ENCODE data around the gene SLC32A1.
A peak's percentile ranks its signal among the peaks of the same experiment; 100 is the strongest.

The SLC32A1 gene

DNA sequence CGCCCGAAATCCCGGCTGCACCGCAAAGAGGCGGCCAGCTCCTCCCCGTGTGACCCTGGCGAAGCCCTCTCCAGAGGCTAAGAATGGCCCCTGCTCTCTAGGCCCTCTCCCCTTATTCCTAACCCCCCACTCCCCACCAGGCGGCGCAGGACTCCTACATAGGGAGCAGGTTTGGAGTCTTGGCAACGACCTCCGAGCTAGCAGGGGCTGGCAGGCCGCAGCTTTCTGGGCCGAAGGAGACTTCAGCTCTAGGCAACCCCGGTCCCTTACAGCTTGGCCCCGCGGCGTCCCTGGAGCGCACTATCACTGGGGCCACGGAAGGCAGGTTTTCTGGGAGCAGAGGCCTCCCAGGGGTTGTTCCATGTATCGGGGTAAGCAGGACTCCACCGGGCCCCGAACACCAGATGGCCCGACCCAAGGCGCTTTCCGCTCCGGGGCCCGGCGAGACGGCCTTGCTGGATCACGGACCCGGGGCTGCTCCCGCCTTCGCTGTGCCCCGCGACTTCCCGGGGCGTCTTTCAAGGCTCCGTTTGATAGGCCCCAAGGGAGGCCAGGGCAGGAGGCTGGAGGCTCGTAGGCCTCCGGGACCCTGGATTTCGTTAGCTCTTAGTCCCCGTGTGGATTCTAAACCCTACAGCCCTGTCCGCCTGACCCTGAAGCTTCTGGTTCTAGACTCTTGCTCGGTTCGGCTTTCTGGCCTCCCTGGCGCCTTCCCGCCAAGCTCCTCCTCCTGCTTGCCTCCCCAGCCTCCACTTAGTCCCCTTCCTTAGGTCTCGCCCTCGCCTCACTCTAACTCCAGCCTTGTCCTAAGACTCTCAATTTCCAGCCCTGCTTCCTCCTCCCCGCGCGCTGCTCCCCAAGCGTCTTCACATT, 1.9 kb downstream of the SLC32A1 start:
- DNase-seq: peak; percentile 53

GRCh38 chr20:38726804-38727606, 2.7 kb downstream of the SLC32A1 start:
- peak; percentile 77 for DNase-seq

- no peak for DNase-seq
Observed at GRCh38 chr20:38727607-38728190, 3.4 kb downstream of the SLC32A1 start.

DNA sequence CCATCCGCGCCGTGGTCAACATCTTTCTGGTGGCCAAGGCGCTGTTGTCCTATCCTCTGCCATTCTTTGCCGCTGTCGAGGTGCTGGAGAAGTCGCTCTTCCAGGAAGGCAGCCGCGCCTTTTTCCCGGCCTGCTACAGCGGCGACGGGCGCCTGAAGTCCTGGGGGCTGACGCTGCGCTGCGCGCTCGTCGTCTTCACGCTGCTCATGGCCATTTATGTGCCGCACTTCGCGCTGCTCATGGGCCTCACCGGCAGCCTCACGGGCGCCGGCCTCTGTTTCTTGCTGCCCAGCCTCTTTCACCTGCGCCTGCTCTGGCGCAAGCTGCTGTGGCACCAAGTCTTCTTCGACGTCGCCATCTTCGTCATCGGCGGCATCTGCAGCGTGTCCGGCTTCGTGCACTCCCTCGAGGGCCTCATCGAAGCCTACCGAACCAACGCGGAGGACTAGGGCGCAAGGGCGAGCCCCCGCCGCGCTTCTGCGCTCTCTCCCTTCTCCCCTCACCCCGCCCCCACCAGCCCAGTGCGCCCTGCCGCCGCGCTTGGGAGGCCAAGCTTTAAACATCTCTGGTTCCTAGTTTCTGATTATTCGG, 4.0 kb downstream of the SLC32A1 start:
- DNase-seq: no peak

GRCh38 chr20:38728911-38729642, 4.8 kb downstream of the SLC32A1 start:
- DNase-seq: no peak

GRCh38 chr20:38729767-38730166, 5.5 kb downstream of the SLC32A1 start:
- no peak for DNase-seq

DNA sequence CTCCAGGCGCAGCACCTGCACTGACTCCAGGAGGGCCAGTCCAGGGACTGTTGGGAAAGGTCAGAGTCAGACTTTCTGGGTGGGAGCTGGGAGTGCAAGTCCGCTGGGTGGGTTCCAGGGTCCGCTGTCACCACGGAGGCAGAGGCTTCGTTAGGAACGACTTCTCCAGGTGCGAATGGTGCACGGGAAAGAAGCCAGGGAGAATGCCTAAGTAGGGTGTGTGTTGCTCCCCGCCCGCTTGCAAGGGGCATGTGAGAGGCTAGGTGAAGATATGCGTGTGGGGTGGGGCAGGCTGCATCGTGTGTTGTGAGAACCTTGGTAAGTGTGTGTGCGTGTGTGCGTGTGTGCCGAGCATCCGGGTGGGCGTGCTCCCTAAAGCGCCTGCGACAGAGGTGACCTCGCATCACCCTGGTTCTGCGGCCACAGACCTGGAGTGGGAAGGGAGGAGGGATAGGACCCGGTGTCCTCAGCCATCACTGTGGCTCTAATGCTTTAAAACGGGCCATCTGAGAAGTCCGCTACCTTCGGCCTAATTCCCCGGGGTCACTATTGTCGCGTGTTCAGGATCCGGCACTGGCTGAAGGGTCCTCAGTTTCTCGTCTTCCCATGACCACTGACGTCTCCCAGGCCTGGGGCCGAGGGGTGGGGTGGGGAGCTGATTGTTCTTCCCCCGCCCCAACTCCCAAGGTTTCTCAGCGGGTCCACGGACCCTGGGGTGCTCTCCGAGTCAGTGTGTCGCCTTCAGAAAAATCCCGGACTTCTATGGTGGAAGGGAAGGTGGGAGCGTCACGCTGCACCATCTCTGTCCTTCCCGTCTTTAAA, 6.1 kb downstream of the SLC32A1 start:
- no peak for DNase-seq

DNA sequence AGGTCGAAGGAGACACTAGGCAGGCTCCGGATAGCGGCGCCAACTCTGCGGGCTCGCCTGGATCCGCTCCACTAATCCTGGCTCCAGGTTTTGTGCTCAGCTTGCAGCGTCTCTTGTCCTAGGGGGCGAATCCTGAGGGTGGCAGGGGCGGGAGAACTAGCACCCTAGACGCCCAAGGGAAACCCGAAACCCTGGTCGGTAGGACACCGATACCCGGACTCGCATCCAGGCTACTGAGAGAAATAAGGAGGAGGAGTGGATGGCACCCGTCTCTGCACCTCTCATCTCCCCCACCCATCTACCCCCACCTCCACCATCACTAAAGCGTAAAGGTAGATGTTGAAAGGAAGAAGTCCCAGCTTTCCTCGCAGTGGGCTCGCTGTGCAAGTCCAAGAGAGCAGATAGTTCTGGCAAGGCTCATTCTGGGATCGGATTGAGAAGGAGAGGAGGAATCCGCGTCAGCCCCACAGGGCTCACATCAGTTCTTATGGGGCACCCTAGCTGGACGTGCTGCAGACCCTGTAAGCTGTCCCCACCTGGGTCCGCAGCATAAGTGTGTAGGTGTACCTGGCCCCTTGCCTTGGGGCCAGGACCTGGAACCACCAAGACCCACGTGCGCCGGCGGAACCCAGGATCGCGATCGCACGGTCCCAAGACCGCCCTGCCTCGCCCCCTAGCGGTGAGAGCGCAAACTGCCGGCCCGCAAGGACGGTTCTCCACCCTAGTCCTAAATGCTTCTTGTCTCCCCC, 6.9 kb downstream of the SLC32A1 start:
- peak; percentile 79 for DNase-seq

DNA sequence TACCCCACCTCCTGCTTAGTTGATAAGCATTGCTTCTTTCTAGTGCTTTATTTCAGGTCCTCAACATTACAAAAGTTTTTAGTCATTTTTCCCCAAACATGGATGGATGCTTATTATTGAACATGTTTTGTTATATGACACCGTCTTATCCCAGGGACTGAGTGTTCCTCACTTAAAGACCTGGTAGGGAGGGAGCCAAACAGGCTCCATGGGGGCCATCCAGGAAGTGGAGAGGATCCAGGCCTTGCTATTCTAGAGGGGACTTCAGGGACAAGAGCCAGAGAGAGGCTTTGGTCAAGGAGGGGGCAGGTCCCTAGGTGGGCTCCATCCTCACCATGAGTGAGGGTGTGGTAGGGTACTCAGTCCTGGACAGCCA, 7.4 kb downstream of the SLC32A1 start:
- no peak for DNase-seq

- DNase-seq: no peak
Observed at GRCh38 chr20:38732981-38733380, 8.7 kb downstream of the SLC32A1 start.

DNA sequence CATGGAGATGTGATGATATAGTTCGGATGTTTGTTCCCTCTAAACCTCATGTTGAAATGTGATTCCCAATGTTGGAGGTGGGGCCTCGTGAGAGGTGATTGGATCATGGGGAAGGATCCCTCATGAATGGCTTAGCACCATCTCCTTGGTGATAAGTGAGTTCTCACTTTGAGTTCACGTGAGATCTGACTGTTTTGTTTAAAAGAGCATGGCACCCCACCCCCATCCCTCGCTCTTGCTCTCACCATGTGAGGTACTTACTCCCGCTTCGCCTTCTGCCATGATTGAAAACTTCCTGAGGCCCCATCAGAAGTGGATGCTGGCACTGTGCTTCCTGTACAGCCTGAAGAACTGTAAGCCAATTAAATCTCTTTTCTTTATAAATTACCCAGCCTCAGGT, 10.9 kb downstream of the SLC32A1 start:
- DNase-seq: no peak

GRCh38 chr20:38737887-38738286, 13.6 kb downstream of the SLC32A1 start:
- DNase-seq: no peak

DNA sequence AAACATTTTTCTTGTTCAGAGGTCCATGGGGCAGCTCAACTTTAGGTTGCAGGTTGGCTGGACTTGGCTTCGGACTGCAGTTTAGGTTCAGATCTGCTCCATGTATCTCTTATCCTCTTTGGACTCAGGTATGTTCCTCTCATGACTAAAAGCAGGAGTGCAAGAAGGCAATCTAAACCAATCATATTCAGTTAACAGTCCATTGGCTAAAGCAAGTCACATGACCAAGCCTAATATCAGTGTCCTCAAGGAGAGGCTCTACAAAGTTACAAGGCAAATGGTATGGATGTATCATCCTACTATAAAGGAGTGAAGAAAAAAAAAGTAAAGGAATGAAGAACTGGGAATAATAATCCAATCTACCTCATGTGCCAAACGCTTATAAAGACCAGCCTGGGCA, 21.5 kb downstream of the SLC32A1 start:
- DNase-seq: no peak

DNA sequence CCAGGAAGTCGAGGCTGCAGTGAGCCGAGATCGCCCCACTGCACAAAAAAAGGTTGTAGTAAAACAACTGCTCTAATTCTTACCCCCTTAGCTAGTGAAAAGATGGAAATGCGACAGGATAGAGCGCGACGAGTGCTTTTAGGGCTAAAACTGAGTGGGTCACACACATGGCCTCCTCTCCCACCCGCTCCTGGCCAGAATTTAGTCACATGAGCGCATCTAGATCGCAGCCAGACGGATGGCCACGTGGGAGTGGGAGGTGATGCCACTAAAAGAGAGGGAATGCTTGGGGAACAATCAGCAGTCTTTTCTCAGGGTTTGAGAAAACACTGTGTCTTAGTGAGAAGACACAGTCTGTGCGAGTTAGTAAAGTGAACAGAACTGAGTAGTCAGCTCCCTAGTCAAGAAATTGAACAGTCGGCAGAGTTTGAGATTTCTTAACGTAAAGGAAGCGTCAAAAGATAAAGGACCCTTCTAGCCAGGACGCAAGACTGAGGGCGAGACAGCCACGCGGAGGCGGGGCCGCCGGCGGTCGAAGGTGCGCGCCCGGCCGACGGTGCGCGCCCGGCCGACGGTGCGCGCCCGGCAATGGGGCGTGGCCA, 23.3 kb downstream of the SLC32A1 start:
- no peak for DNase-seq

DNA sequence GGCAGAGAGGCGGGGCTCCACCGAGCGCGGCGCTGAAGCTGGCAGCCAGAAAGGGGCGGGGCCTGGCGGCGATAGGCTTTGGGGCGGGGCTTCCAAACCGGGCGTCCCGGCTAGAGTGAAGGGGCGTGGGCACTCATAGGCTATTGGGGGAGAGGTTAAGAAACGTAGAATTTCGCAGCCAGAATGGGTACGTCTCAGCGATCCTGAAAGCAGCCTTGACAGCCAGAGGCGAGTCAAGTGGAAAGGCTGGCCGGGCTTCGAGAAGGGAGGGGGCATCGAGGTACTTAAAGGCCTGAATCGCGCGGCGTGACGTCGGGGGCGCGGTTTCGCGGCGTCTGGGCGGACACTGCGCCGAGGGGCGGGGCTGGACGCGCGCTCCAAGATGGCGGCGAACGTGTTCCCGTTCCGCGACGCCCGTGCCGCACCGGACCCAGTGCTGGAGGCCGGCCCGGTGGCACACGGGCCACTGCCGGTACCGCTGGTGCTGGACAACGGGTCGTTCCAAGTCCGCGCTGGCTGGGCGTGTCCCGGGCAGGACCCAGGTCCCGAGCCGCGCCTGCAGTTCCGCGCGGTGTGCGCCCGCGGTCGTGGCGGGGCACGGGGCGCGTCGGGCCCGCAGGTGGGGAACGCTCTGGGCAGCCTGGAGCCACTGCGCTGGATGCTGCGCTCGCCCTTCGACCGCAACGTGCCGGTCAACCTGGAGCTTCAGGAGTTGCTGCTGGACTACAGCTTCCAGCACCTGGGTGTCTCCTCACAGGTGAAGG, 24.0 kb downstream of the SLC32A1 start, which contains the start of gene ACTR5:
Gene ACTR5 (plus strand): TSS at position 364 of the 764 bp plus-strand sequence. CDS start 19 bp downstream, at position 383.
- DNase-seq: peak; percentile 97

- peak; percentile 73 for DNase-seq
Observed at GRCh38 chr20:38748861-38749149, 24.5 kb downstream of the SLC32A1 start.

DNA sequence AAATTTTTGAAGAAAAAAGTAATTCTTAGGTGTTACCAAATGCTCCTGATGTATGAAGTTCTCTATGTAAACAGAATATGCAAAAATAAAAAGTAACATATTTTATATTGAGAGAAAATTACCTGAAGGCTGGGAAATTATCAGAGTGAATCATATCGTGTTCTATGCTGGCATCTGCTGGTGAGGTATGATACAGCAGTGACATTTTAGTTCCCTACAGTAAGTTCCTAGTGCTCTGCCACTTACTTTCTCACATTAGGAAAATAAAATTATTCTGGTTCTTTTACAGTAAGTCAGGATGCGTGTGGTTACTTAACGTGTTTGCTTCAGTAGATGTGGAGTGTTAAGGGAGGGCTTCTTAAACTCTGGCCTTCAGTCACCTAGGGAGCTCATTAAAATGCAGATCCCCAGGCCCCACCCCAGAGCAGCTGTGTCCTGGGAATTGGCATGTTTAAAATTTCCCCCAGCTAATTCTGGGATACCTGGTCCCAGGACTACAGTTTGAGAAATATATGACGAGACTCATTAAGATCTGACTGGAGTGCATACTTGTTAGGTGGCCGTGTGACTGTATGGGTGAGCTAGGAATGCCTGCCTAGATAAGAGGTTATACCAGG, 27.2 kb downstream of the SLC32A1 start:
- DNase-seq: no peak

DNA sequence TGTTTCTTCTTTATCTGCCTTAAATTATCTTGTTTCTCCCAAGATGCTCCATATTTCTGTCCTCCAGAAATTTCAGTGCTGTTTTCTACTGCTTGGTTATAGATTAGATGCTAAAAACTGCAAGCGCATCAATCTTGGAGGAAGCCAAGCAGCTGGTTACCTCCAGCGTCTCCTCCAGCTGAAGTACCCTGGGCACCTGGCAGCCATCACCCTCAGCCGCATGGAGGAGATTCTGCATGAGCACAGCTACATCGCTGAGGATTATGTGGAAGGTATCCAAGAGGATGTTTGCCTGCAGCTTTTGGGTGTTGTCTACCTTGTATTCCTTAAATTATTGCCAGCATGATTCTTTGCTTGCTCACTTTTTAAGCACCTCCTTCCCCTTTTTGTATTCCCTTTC, 27.7 kb downstream of the SLC32A1 start:
- no peak for DNase-seq

DNA sequence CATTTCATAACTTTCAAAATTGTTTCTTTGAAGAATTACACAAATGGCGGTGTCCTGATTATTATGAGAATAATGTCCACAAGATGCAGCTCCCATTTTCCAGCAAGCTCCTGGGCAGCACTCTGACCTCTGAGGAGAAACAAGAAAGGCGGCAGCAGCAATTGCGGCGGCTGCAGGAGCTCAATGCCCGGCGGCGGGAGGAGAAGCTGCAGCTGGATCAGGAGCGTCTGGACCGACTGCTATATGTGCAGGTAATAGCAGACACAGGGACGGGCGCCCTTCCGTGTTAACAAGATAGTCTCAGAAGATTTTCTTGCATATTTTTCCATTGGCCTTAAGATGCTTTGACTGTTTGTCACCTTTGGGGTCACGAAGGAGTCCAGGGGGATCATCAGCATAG, 30.6 kb downstream of the SLC32A1 start:
- DNase-seq: no peak

Data from activated CD4-positive, alpha-beta T cell treated with anti-CD3 and anti-CD28 coated beads, Interleukin-10, Interleukin-2, amounts not matched to agents 100 ng/mL and 50 ng/mL, durations not matched to agents 16 hours and 8 hours (primary cell).